ENCODE results near the gene ZNF862. TPM values are rescaled to one million over a fixed set of nuclear protein-coding genes. Genes with fewer than 3 reads are reported as not detected.

ZNF862 gene
- 10 to 100 TPM in 1 of 4 donors, 1 to 10 TPM in 3; 3.2 to 12.6 (median 6.6) TPM for polyA plus RNA-seq
- long read RNA-seq, donor 1, partial matches to known transcripts, result 0 of 3 reads
- long read RNA-seq, donor 1, other reads (novel, unspliced or antisense), result 0 of 3 reads
- long read RNA-seq, donor 2, partial matches to known transcripts, result 0 of 1 reads
- long read RNA-seq, donor 2, other reads (novel, unspliced or antisense), result 0 of 1 reads
- long read RNA-seq, donor 3, result 0 reads
- long read RNA-seq, donor 4, result 0 reads
- long read RNA-seq, donor 5, result 0 reads
- long read RNA-seq, donor 6, result 0 reads
- long read RNA-seq, donor 7, result 0 reads
- long read RNA-seq, donor 8, result 0 reads
- long read RNA-seq, donor 9, partial matches to known transcripts, result 0 of 1 reads
- long read RNA-seq, donor 9, other reads (novel, unspliced or antisense), result 0 of 1 reads
- long read RNA-seq, donor 10, result 0 reads

GRCh38 chr7:149838224-149838991, at the start of gene ZNF862:
Gene ZNF862 (plus strand): TSS chr7:149838375. CDS start chr7:149838612, 237 bp downstream.
- Histone ChIP-seq H3K4me3 (ENCODE audit: low read depth in 1 of 3, low read length in 3 of 3) (peak within 1 kb of the TSS; percentile 82 to 89 (median 86)), H3K27me3 (ENCODE audit: control insufficient read depth in 3 of 3, insufficient read depth in 3 of 3, low read length in 3 of 3) (no peaks in the 10 kb centered on the region), H3K36me3 (ENCODE audit: control insufficient read depth in 3 of 3, insufficient read depth in 2 of 3, low read depth in 1 of 3, low read length in 3 of 3) (no peaks in the 10 kb centered on the region), H3K27ac (ENCODE audit: low read depth in 1 of 3, low read length in 2 of 3) (peak within 1 kb of the TSS; percentile 63 to 85 (median 84)), H3K9me3 (ENCODE audit: control insufficient read depth in 2 of 2, insufficient read depth in 1 of 2, low read depth in 1 of 2, low read length in 1 of 2) (no peaks in the 10 kb centered on the region), H3K4me1 (ENCODE audit: control insufficient read depth in 3 of 3, insufficient read depth in 2 of 3, low read depth in 1 of 3, low read length in 2 of 3) (peaks cover 0 to 9% (median 6%) of the 10 kb centered on the region in 3 donors)
- FAIRE-seq, result no peak
- 0% methylated on average over 49 to 86 of the region's 86 CpGs for WGBS, 3 donors
- peak; percentile 99 to 100 for DNase-seq

DNA sequence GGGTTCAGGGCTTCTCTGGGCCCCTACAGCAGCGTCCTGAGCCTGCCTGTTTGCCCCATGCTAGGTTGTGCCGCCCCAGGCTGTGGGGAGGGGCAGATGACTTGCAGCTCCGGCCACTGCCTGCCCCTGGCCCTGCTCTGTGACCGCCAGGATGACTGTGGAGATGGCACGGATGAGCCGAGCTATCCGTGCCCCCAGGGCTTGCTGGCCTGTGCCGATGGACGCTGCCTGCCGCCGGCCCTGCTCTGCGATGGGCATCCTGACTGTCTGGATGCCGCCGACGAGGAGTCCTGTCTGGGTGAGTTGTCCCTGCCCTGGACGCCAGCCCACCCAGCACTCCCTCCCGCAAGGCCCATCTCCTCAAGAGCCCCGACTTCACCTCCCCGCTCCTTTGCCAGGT, 49.1 kb upstream of the ZNF862 start:
- FAIRE-seq, result no peak
- peaks cover 8 to 47% (median 16%) of the 10 kb centered on the region in 3 donors for H3K27me3 ChIP-seq (ENCODE audit: control insufficient read depth in 3 of 3, insufficient read depth in 3 of 3, low read length in 3 of 3)
- WGBS, 3 donors, result 80 to 85% (median 82%) methylated on average over 17 to 19 of the region's 19 CpGs

DNA sequence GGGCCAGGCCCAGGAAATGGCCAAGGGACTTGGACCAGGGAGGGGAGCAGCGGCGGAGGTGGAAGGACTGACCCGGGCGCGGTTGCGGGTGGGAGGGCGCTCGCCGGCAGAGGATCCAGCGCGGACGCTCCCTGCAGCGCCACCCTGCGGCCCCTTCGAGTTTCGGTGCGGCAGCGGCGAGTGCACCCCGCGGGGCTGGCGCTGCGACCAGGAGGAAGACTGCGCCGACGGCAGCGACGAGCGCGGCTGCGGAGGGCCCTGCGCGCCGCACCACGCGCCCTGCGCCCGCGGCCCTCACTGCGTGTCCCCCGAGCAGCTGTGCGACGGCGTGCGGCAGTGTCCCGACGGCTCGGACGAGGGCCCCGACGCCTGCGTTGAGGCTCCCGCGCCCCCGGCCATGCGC, 48.0 kb upstream of the ZNF862 start:
- 7 to 10% (median 9%) methylated on average over 19 to 56 of the region's 56 CpGs for WGBS, 3 donors
- Histone ChIP-seq H3K4me3 (ENCODE audit: low read depth in 1 of 3, low read length in 3 of 3) (no peak overlapping the region), H3K9me3 (ENCODE audit: control insufficient read depth in 2 of 2, insufficient read depth in 1 of 2, low read depth in 1 of 2, low read length in 1 of 2) (no peaks in the 10 kb centered on the region), H3K27me3 (ENCODE audit: control insufficient read depth in 3 of 3, insufficient read depth in 3 of 3, low read length in 3 of 3) (peaks cover 8 to 47% (median 16%) of the 10 kb centered on the region in 3 donors), H3K27ac (ENCODE audit: low read depth in 1 of 3, low read length in 2 of 3) (no peak overlapping the region), H3K4me1 (ENCODE audit: control insufficient read depth in 3 of 3, insufficient read depth in 2 of 3, low read depth in 1 of 3, low read length in 2 of 3) (no peaks in the 10 kb centered on the region), H3K36me3 (ENCODE audit: control insufficient read depth in 3 of 3, insufficient read depth in 2 of 3, low read depth in 1 of 3, low read length in 3 of 3) (no peaks in the 10 kb centered on the region)
- DNase-seq (peak in 1 of 2 donors; percentile 48), FAIRE-seq (no peak)

More for the DNA sequence above, 49.1 kb upstream of the ZNF862 start:
- H3K9me3 ChIP-seq (ENCODE audit: control insufficient read depth in 2 of 2, insufficient read depth in 1 of 2, low read depth in 1 of 2, low read length in 1 of 2), result no peaks in the 10 kb centered on the region
- no peaks in the 10 kb centered on the region for H3K4me1 ChIP-seq (ENCODE audit: control insufficient read depth in 3 of 3, insufficient read depth in 2 of 3, low read depth in 1 of 3, low read length in 2 of 3)
- no peak overlapping the region for H3K27ac ChIP-seq (ENCODE audit: low read depth in 1 of 3, low read length in 2 of 3)
- H3K4me3 ChIP-seq (ENCODE audit: low read depth in 1 of 3, low read length in 3 of 3), result no peak overlapping the region
- H3K36me3 ChIP-seq (ENCODE audit: control insufficient read depth in 3 of 3, insufficient read depth in 2 of 3, low read depth in 1 of 3, low read length in 3 of 3), result no peaks in the 10 kb centered on the region
- DNase-seq, result no peak

DNA sequence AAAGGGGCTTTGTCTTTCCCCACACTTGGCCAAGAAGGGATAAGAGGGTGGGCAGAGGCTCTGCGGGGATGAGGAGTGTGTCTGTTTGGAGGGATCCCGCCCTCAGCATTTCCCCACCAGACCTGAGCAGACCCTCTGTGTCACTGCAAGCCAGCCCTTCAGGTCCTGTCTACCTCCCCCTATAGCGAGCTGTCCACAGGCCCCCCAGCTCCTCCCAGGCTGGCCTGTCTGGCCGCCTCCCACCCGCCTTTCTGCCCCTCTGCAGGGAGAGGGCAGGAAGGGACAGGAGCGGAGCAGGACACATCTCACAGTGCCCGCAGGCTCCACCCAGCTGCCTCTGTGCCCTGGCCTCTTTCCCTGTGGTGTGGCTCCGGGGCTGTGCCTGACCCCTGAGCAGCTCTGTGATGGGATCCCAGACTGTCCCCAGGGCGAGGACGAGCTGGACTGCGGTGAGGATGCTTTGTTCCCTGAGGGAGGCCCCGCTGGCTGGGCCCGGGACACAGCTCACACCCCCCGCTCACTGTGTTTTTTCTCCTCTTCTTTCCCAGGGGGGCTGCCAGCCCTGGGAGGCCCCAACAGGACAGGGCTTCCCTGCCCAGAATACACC, 47.3 kb upstream of the ZNF862 start:
- 74 to 88% (median 87%) methylated on average over 11 to 14 of the region's 14 CpGs for WGBS, 3 donors
- FAIRE-seq (no peak), DNase-seq (no peak)
- no peak overlapping the region for H3K4me3 ChIP-seq (ENCODE audit: low read depth in 1 of 3, low read length in 3 of 3)
- H3K27me3 ChIP-seq (ENCODE audit: control insufficient read depth in 3 of 3, insufficient read depth in 3 of 3, low read length in 3 of 3), result peaks cover 8 to 47% (median 16%) of the 10 kb centered on the region in 3 donors
- H3K36me3 ChIP-seq (ENCODE audit: control insufficient read depth in 3 of 3, insufficient read depth in 2 of 3, low read depth in 1 of 3, low read length in 3 of 3), result no peaks in the 10 kb centered on the region
- H3K4me1 ChIP-seq (ENCODE audit: control insufficient read depth in 3 of 3, insufficient read depth in 2 of 3, low read depth in 1 of 3, low read length in 2 of 3), result no peaks in the 10 kb centered on the region
- no peak overlapping the region for H3K27ac ChIP-seq (ENCODE audit: low read depth in 1 of 3, low read length in 2 of 3)
- H3K9me3 ChIP-seq (ENCODE audit: control insufficient read depth in 2 of 2, insufficient read depth in 1 of 2, low read depth in 1 of 2, low read length in 1 of 2), result no peaks in the 10 kb centered on the region

DNA sequence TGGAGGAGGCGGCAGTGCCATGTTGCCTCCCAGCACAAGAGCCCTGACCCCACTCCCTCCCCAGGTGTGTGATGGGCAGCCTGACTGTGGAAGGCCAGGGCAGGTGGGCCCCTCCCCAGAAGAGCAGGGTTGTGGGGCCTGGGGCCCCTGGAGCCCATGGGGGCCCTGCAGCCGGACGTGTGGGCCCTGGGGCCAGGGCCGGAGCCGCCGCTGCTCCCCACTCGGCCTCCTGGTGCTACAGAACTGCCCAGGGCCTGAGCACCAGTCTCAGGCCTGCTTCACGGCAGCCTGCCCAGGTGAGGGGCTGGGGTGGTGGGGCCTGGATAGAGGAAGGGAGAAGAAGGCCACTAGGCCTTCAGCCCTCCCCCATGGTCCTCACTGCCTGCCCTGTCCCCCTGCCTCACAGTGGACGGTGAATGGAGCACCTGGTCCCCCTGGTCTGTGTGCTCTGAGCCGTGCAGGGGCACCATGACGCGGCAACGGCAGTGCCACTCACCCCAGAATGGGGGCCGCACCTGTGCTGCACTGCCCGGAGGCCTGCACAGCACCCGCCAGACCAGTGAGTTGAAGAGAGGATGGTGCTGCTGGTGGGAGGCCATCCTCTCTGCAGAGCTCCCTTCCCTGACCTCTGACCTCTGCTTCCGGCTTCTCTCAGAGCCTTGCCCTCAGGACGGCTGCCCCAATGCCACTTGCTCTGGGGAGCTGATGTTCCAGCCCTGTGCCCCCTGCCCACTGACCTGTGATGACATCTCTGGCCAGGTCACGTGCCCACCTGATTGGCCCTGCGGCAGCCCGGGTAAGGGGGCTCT, 46.6 kb upstream of the ZNF862 start:
- H3K27ac ChIP-seq (ENCODE audit: low read depth in 1 of 3, low read length in 2 of 3), result no peak overlapping the region
- no peaks in the 10 kb centered on the region for H3K9me3 ChIP-seq (ENCODE audit: control insufficient read depth in 2 of 2, insufficient read depth in 1 of 2, low read depth in 1 of 2, low read length in 1 of 2)
- no peak for FAIRE-seq
- H3K4me1 ChIP-seq (ENCODE audit: control insufficient read depth in 3 of 3, insufficient read depth in 2 of 3, low read depth in 1 of 3, low read length in 2 of 3), result no peaks in the 10 kb centered on the region
- peaks cover 6 to 43% (median 16%) of the 10 kb centered on the region in 3 donors for H3K27me3 ChIP-seq (ENCODE audit: control insufficient read depth in 3 of 3, insufficient read depth in 3 of 3, low read length in 3 of 3)
- H3K4me3 ChIP-seq (ENCODE audit: low read depth in 1 of 3, low read length in 3 of 3), result no peak overlapping the region
- 90 to 92% (median 91%) methylated on average over 13 to 21 of the region's 21 CpGs for WGBS, 3 donors
- DNase-seq, result no peak
- H3K36me3 ChIP-seq (ENCODE audit: control insufficient read depth in 3 of 3, insufficient read depth in 2 of 3, low read depth in 1 of 3, low read length in 3 of 3), result no peaks in the 10 kb centered on the region

DNA sequence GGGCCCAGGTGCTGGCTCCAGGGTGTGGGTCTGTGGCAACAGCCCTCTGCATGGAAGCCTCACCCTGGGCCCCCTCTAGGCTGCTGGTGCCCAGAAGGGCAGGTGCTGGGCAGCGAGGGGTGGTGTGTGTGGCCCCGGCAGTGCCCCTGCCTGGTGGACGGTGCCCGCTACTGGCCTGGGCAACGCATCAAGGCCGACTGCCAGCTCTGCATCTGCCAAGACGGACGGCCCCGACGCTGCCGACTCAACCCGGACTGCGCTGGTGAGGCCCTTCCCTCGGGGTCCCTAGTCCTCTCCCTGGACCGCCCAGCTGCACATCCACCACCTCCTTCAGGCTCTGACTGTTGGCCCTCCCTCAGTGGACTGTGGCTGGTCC, 46.0 kb upstream of the ZNF862 start:
- 85 to 93% (median 87%) methylated on average over 11 to 15 of the region's 15 CpGs for WGBS, 3 donors
- DNase-seq, result no peak
- FAIRE-seq, result no peak
- no peaks in the 10 kb centered on the region for H3K4me1 ChIP-seq (ENCODE audit: control insufficient read depth in 3 of 3, insufficient read depth in 2 of 3, low read depth in 1 of 3, low read length in 2 of 3)
- no peak overlapping the region for H3K27ac ChIP-seq (ENCODE audit: low read depth in 1 of 3, low read length in 2 of 3)
- peaks cover 6 to 43% (median 16%) of the 10 kb centered on the region in 3 donors for H3K27me3 ChIP-seq (ENCODE audit: control insufficient read depth in 3 of 3, insufficient read depth in 3 of 3, low read length in 3 of 3)
- no peaks in the 10 kb centered on the region for H3K36me3 ChIP-seq (ENCODE audit: control insufficient read depth in 3 of 3, insufficient read depth in 2 of 3, low read depth in 1 of 3, low read length in 3 of 3)
- no peaks in the 10 kb centered on the region for H3K9me3 ChIP-seq (ENCODE audit: control insufficient read depth in 2 of 2, insufficient read depth in 1 of 2, low read depth in 1 of 2, low read length in 1 of 2)
- no peak overlapping the region for H3K4me3 ChIP-seq (ENCODE audit: low read depth in 1 of 3, low read length in 3 of 3)

- DNase-seq, result no peak
- no peaks in the 10 kb centered on the region for H3K36me3 ChIP-seq (ENCODE audit: control insufficient read depth in 3 of 3, insufficient read depth in 2 of 3, low read depth in 1 of 3, low read length in 3 of 3)
- H3K4me1 ChIP-seq (ENCODE audit: control insufficient read depth in 3 of 3, insufficient read depth in 2 of 3, low read depth in 1 of 3, low read length in 2 of 3), result no peaks in the 10 kb centered on the region
- no peak overlapping the region for H3K27ac ChIP-seq (ENCODE audit: low read depth in 1 of 3, low read length in 2 of 3)
- 56 to 70% (median 58%) methylated on average over 9 to 10 of the region's 10 CpGs for WGBS, 3 donors
- FAIRE-seq, result no peak
- peaks cover 5 to 32% (median 14%) of the 10 kb centered on the region in 3 donors for H3K27me3 ChIP-seq (ENCODE audit: control insufficient read depth in 3 of 3, insufficient read depth in 3 of 3, low read length in 3 of 3)
- H3K4me3 ChIP-seq (ENCODE audit: low read depth in 1 of 3, low read length in 3 of 3), result no peak overlapping the region
- no peaks in the 10 kb centered on the region for H3K9me3 ChIP-seq (ENCODE audit: control insufficient read depth in 2 of 2, insufficient read depth in 1 of 2, low read depth in 1 of 2, low read length in 1 of 2)
Measured at GRCh38 chr7:149793261-149793660, 44.9 kb upstream of the ZNF862 start.

Measured in small intestine (tissue), 16 donors.